ENCODE results near the gene CDH23.

The CDH23 gene

GRCh38 chr10:71442000-71442399 is 45.3 kb downstream of the CDH23 start:
- DNase-seq, result no peak

- no peak for DNase-seq
Observed at GRCh38 chr10:71442859-71443570, 46.3 kb downstream of the CDH23 start.

GRCh38 chr10:71443676-71444075 is 47.0 kb downstream of the CDH23 start:
- no peak for DNase-seq

GRCh38 chr10:71444284-71445054 is 47.7 kb downstream of the CDH23 start:
- DNase-seq, result no peak

GRCh38 chr10:71447676-71448075 is 51.0 kb downstream of the CDH23 start:
- DNase-seq, result no peak

GRCh38 chr10:71448146-71448545 is 51.4 kb downstream of the CDH23 start:
- DNase-seq, result no peak

- no peak for DNase-seq
Observed at GRCh38 chr10:71449026-71449425, 52.3 kb downstream of the CDH23 start.

GRCh38 chr10:71451754-71452153 is 55.0 kb downstream of the CDH23 start:
- no peak for DNase-seq

- no peak for DNase-seq
Observed at GRCh38 chr10:71453186-71453585, 56.5 kb downstream of the CDH23 start.

GRCh38 chr10:71454347-71454746 is 57.6 kb downstream of the CDH23 start:
- DNase-seq, result no peak

- DNase-seq, result no peak
Observed at GRCh38 chr10:71455035-71455434, 58.3 kb downstream of the CDH23 start.

- no peak for DNase-seq
Observed at GRCh38 chr10:71456631-71457030, 59.9 kb downstream of the CDH23 start.

- no peak for DNase-seq
Observed at GRCh38 chr10:71457908-71458307, 61.2 kb downstream of the CDH23 start.

- no peak for DNase-seq
Observed at GRCh38 chr10:71458387-71458786, 61.7 kb downstream of the CDH23 start.

GRCh38 chr10:71459513-71459912 is 62.8 kb downstream of the CDH23 start:
- DNase-seq, result no peak

- DNase-seq, result no peak
Observed at GRCh38 chr10:71460615-71461014, 63.9 kb downstream of the CDH23 start.

- DNase-seq, result no peak
Observed at GRCh38 chr10:71461457-71461856, 64.7 kb downstream of the CDH23 start.

GRCh38 chr10:71462062-71462935 is 65.6 kb downstream of the CDH23 start:
- no peak for DNase-seq

GRCh38 chr10:71463111-71463510 is 66.4 kb downstream of the CDH23 start:
- no peak for DNase-seq

- DNase-seq, result no peak
Observed at GRCh38 chr10:71465551-71466252, 69.0 kb downstream of the CDH23 start.

GRCh38 chr10:71466330-71466729 is 69.6 kb downstream of the CDH23 start:
- DNase-seq, result no peak

- DNase-seq, result no peak
Observed at GRCh38 chr10:71467161-71467560, 70.4 kb downstream of the CDH23 start.

Data from activated gamma-delta T cell treated with Interleukin-2 at 50 U/mL for 16 hours (primary cell).